Adrenal gland (tissue), 12 donors: ENCODE measurements around the gene RBM17. TPM values are rescaled to one million over a fixed set of nuclear protein-coding genes. Genes with fewer than 3 reads are reported as not detected.
A peak's percentile ranks its signal among the peaks of the same experiment; 100 is the strongest.

Experiments
- DNase-seq, 7 donors: peaks; one replicate each; pipeline ENCODE4 v3.0.0-alpha.2; 2019 to 2020
- H3K27ac ChIP-seq, 5 donors: fragments of 200-600 bp; sonication (generic) in 4 of 5; 1 replicate in 3 of 5; 2 replicates in 2 of 5; pipeline versions ENCODE4 v1.5.1 to v1.8.0; 2016 to 2020; ENCODE audit warnings: mild to moderate bottlenecking in 1 of 5
- H3K27me3 ChIP-seq: fragments of 200-600 bp; 2 replicates; pipeline ENCODE4 v1.8.0; 2021
- H3K36me3 ChIP-seq, 2 donors: fragments of 200-600 bp; replicated peaks in 1 of 2; 1 replicate in 1 of 2; 2 replicates in 1 of 2; pipeline versions ENCODE4 v1.5.1 to v1.8.0; 2018 to 2022
- H3K4me1 ChIP-seq, 2 donors: fragments of 200-600 bp; replicated peaks in 1 of 2; 1 replicate in 1 of 2; 2 replicates in 1 of 2; pipeline versions ENCODE4 v1.5.1 to v1.8.0; 2018 to 2021
- H3K4me3 ChIP-seq, 4 donors: fragments of 200-600 bp; sonication (generic) in 3 of 4; one replicate each; pipeline ENCODE4 v1.5.1; 2016 to 2018
- H3K9me3 ChIP-seq, 3 donors: fragments of 200-600 bp; sonication (generic) in 1 of 3; replicated peaks in 1 of 3; 1 replicate in 2 of 3; 2 replicates in 1 of 3; pipeline versions ENCODE4 v1.5.1 to v1.8.0; 2016 to 2021
- POLR2A ChIP-seq, 2 donors: fragments of 450-650 bp; IDR thresholded peaks; one replicate each; pipeline ENCODE4 v1.6.1; 2017; ENCODE audit warnings: antibody characterized with exemption in 2 of 2, mild to moderate bottlenecking in 2 of 2, moderate library complexity in 1 of 2
- WGBS, 4 donors: extraction: QIAGEN DNeasy Blood & Tissue Kit in 2 of 4; methylation state at CpG; one replicate each; pipeline versions ENCODE4 v1.1.5 to v1.1.7; 2013 to 2017; 5-methylcytosine and 5-hydroxymethylcytosine counted together
- intact Hi-C, 2 donors: fragments of 100-400 bp; cut with DNase I; formaldehyde crosslinking; loops; one replicate each; pipeline versions ENCODE4 v1.14.1 to v1.15.0; 2022 to 2023
- polyA plus RNA-seq, 3 donors: library from polyadenylated mRNA; stranded (reverse); fragments of 200-250 nt in 2 of 3; fragments of 350-450 nt in 1 of 3; fragmentation: Illumina TruSeq in 1 of 3; extraction: RNeasy Lipid Tissue Mini Kit (QIAGEN cat#74804) in 1 of 3; gene quantifications; one replicate each; pipeline ENCODE4 v1.2.3, GENCODE V29; 2013 to 2014
- total RNA-seq, 9 donors: library from RNA; depleted of rRNA in 4 of 9; stranded (reverse); fragments of >200 nt in 4 of 9; fragments of 120-200 nt in 1 of 9; fragmentation: NEBNext Ultra II Directional in 1 of 9; extraction: Animal tissue kit (Norgen Biotek cat#: 25700) in 1 of 9; gene quantifications; one replicate each; pipeline versions ENCODE4 v1.1.0 to v1.2.4, GENCODE V29; 2013 to 2023
- TF ChIP-seq, protein P1 (sequence below), 6 experiments: fragments of 450-650 bp in 4 of 6; fragments of 200-600 bp in 2 of 6; sonication (generic) in 1 of 6; IDR thresholded peaks; 1 replicate in 5 of 6; 2 replicates in 1 of 6; pipeline versions ENCODE4 v1.5.1 to v1.8.0; 2016 to 2021; ENCODE audit warnings: antibody characterized with exemption in 6 of 6, mild to moderate bottlenecking in 2 of 6, moderate library complexity in 1 of 6
- donor health status: healthy with polysubstance abuse.
- donor health status: Bipolar disorder and iron deficiency.
- donor health status: DM: yes; HTN: yes; CAD: no.
- donor health status: DM: no; HTN: no; CAD: no.
- donor health status: DM: no; HTN: no; CAD: no.
- donor health status: DM: yes; HTN: yes; CAD: no.

The RBM17 gene
- total and polyA plus RNA-seq, 12 donors = 31.9 to 123 (median 66.0) TPM

DNA sequence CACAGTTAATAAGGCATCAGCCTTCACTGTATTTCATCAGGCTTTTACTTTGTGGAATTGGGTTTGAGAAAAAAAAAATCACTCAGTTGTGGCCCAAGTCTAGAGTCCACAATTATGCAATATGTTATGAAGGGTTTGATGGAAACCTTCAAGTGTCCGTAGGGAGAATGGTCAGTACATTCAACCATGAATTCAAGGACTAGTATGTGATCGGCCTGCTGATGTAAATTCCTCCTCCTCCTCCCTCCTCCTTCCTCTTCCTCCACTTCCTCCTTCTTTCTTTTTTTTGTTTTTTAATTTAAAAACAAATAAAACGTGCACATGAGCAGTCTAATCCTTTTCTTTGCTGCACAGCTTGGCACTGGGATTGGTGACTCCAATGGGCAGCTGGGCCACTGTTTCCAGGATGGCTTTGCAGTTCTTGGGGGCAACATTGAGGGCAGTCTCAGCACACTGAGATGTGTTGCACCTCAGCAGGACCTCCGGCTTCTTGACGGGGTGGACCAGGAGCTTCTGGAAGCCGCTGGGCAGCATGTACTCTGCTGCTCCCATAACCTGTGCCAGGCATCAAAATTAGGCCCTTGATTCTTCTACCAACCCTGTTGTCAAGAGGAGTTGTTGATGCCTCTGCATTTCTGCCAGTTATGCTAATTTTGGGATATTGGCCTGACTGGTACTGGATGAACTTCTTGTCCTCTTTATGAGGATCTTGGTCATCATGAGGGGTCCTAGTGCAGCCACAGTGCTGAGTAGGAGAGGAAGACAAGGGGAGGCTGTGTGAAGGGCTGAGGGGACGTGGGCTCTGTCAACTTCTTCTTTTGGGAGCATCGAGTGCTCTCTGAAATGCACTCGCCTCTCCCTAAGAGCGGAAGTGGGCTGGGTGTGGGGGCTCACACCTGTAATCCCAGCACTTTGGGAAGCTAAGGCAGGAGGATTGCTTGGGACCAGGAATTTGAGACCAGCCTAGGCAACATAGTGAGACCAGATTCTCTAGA is 17.4 kb upstream of the RBM17 start:
- intact Hi-C loops = no loop called here
- peak in 1 of 7 donors; percentile 34 for DNase-seq
- Histone ChIP-seq H3K4me3 (no peak overlapping the region), H3K4me1 (peaks cover 0 to 3% of the 10 kb centered on the region in 2 donors), H3K36me3 (no peaks in the 10 kb centered on the region), H3K9me3 (no peaks in the 10 kb centered on the region), H3K27ac (peak overlapping the region in 2 of 5 donors; percentile 23 to 61), H3K27me3 (no peaks in the 10 kb centered on the region)
- TF ChIP-seq POLR2A (IDR thresholded peaks at IDR 0.05) = no peak
- TF ChIP-seq, protein P1, sequence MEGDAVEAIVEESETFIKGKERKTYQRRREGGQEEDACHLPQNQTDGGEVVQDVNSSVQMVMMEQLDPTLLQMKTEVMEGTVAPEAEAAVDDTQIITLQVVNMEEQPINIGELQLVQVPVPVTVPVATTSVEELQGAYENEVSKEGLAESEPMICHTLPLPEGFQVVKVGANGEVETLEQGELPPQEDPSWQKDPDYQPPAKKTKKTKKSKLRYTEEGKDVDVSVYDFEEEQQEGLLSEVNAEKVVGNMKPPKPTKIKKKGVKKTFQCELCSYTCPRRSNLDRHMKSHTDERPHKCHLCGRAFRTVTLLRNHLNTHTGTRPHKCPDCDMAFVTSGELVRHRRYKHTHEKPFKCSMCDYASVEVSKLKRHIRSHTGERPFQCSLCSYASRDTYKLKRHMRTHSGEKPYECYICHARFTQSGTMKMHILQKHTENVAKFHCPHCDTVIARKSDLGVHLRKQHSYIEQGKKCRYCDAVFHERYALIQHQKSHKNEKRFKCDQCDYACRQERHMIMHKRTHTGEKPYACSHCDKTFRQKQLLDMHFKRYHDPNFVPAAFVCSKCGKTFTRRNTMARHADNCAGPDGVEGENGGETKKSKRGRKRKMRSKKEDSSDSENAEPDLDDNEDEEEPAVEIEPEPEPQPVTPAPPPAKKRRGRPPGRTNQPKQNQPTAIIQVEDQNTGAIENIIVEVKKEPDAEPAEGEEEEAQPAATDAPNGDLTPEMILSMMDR (IDR thresholded peaks at IDR 0.05) = no peak
- WGBS, 4 donors = 46 to 73% (median 71%) methylated on average over 7 to 10 of the region's 10 CpGs

DNA sequence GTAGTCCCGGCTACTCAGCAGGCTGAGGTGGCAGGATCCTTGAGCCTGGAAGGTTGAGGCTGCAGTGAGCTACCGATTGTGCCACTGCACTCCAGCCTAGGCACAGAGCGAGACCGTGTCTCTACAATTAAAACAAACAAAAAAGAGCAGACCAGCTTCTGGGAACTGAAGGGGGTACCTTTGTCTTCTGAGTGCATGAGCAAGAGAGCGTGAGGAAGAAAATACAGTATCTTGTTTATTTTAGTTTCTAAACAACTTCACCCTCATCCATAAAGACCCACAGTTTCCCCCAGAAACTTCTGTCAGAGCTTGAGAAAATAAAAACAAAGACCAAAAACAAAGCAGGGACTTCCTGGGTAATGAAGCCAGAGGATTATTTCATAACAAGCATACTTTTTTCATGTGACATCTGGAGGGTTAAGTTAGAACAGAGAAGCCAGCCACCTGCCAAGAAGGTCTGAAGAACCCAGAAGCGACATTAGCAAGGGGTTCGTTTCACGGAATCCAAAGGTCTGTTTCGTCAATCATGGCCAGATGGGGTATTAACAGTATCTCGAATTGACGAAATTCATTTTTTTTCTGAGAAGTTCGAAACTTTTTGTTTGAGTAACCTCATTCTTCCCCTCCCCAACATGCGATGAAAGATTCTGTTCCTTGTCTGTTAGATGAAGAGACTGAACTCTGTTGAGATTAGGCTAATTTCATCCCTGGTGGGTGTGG is 16.5 kb upstream of the RBM17 start:
- intact Hi-C loops = no loop called here
- H3K27me3 ChIP-seq = no peaks in the 10 kb centered on the region
- H3K27ac ChIP-seq = peak overlapping the region in 2 of 5 donors; percentile 23 to 61
- no peaks in the 10 kb centered on the region for H3K4me1 ChIP-seq
- no peaks in the 10 kb centered on the region for H3K36me3 ChIP-seq
- WGBS, 4 donors = 59 to 65% (median 65%) methylated on average over 13 of the region's 13 CpGs
- TF ChIP-seq, protein P1 (IDR thresholded peaks at IDR 0.05) = no peak
- no peak for TF ChIP-seq POLR2A (IDR thresholded peaks at IDR 0.05)
- peak in 1 of 7 donors; percentile 49 for DNase-seq
- no peak overlapping the region for H3K4me3 ChIP-seq
- H3K9me3 ChIP-seq = no peaks in the 10 kb centered on the region

DNA sequence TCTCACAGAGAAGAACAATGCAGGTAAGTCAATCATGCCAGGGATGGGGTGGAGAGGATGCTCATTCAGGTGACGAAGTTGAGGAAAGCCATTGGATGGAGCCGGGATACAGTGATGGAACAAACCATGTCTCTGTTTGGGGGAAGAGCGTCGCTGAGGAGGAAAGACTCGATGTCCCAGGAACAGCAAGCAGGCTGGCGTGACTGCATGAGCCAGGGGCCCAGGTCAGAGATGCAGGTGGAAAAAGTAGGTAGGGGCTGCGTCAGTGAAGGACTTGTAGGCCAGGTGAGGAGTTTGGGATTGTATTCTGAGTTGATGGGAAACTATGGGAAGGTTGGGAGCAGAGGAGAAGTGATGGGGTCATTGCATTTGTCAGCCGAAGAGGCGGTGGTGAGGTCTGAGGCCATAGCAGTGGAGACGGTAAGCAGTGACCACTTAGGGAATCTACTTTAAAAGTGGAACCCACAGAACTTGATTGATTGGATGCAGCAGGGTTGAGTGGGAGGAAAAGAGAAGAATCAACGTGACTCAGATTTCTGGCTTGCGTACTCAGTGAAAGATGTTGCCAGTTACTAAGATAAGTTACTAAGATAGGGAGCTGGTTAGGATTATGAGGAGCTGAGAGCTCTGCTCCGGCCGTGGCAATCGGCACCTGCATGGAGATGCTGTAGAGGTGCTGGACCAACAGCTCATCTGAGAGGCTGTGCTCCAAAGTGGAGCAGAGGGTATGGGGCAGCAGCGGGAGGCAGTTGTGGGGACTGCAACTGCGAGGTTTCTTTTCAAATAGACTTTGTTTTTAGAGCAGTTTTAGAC is 14.1 kb upstream of the RBM17 start:
- peak in 2 of 7 donors; percentile 12 to 49 for DNase-seq
- Histone ChIP-seq H3K36me3 (no peaks in the 10 kb centered on the region), H3K27me3 (no peaks in the 10 kb centered on the region), H3K9me3 (no peaks in the 10 kb centered on the region), H3K27ac (no peak overlapping the region), H3K4me1 (no peaks in the 10 kb centered on the region), H3K4me3 (no peak overlapping the region)
- WGBS, 4 donors = 58 to 63% (median 60%) methylated on average over 16 to 17 of the region's 17 CpGs
- TF ChIP-seq, protein P1 (IDR thresholded peaks at IDR 0.05) = no peak
- TF ChIP-seq POLR2A (IDR thresholded peaks at IDR 0.05) = no peak
- intact Hi-C loops = no loop called here
